Mucosa of stomach (tissue), 1 donor: ENCODE measurements around the gene EPHB1.

Experiments used
- H3K27me3 ChIP-seq: one replicate; pipeline ENCODE4 v1.7.0; 2013; ENCODE audit warnings: mild to moderate bottlenecking, low read length; ENCODE audit not compliant: control insufficient read depth, insufficient read depth
- H3K36me3 ChIP-seq: one replicate; pipeline ENCODE4 v1.7.0; 2013; ENCODE audit warnings: low read length; ENCODE audit not compliant: control insufficient read depth, insufficient read depth
- H3K4me1 ChIP-seq: one replicate; pipeline ENCODE4 v1.7.0; 2013; ENCODE audit warnings: mild to moderate bottlenecking, low read length; ENCODE audit not compliant: control insufficient read depth, insufficient read depth
- H3K4me3 ChIP-seq: one replicate; pipeline ENCODE4 v1.7.0; 2013; ENCODE audit warnings: low read length
- H3K9ac ChIP-seq: one replicate; pipeline ENCODE4 v1.7.0; 2013; ENCODE audit warnings: mild to moderate bottlenecking, low read length, moderate library complexity
- H3K9me3 ChIP-seq: one replicate; pipeline ENCODE4 v1.7.0; 2013; ENCODE audit warnings: mild to moderate bottlenecking, low read length, moderate library complexity; ENCODE audit not compliant: control insufficient read depth
- donor health status: Pancreatic carcinoma.

EPHB1 gene

GRCh38 chr3:134840459-134840858 lies 45.4 kb downstream of the EPHB1 start:
- no peak overlapping the region for H3K4me3 ChIP-seq
- H3K36me3 ChIP-seq, result no peaks in the 10 kb centered on the region
- H3K9ac ChIP-seq, result no peak overlapping the region
- H3K4me1 ChIP-seq, result no peaks in the 10 kb centered on the region
- no peaks in the 10 kb centered on the region for H3K9me3 ChIP-seq
- H3K27me3 ChIP-seq, result no peaks in the 10 kb centered on the region

- no peak overlapping the region for H3K9ac ChIP-seq
Observed at GRCh38 chr3:134846084-134846483, 51.0 kb downstream of the EPHB1 start.

GRCh38 chr3:134846911-134847317 lies 51.9 kb downstream of the EPHB1 start:
- Histone ChIP-seq H3K36me3 (no peaks in the 10 kb centered on the region), H3K9ac (no peak overlapping the region), H3K4me1 (peaks cover 8% of the 10 kb centered on the region), H3K27me3 (no peaks in the 10 kb centered on the region), H3K9me3 (no peaks in the 10 kb centered on the region), H3K4me3 (no peak overlapping the region)

More at GRCh38 chr3:134846084-134846483, 51.0 kb downstream of the EPHB1 start:
- Histone ChIP-seq H3K4me1 (peaks cover 8% of the 10 kb centered on the region), H3K27me3 (no peaks in the 10 kb centered on the region), H3K4me3 (no peak overlapping the region), H3K9me3 (no peaks in the 10 kb centered on the region), H3K36me3 (no peaks in the 10 kb centered on the region)

- Histone ChIP-seq H3K36me3 (no peaks in the 10 kb centered on the region), H3K4me3 (no peak overlapping the region), H3K9me3 (no peaks in the 10 kb centered on the region), H3K9ac (no peak overlapping the region), H3K27me3 (no peaks in the 10 kb centered on the region), H3K4me1 (peaks cover 8% of the 10 kb centered on the region)
Observed at GRCh38 chr3:134847349-134847748, 52.3 kb downstream of the EPHB1 start.

- Histone ChIP-seq H3K9ac (no peak overlapping the region), H3K36me3 (no peaks in the 10 kb centered on the region), H3K4me3 (no peak overlapping the region), H3K27me3 (no peaks in the 10 kb centered on the region), H3K9me3 (no peaks in the 10 kb centered on the region), H3K4me1 (peaks cover 8% of the 10 kb centered on the region)
Observed at GRCh38 chr3:134849561-134849960, 54.5 kb downstream of the EPHB1 start.

GRCh38 chr3:134850761-134851160 lies 55.7 kb downstream of the EPHB1 start:
- H3K9ac ChIP-seq, result no peak overlapping the region
- peaks cover 8% of the 10 kb centered on the region for H3K4me1 ChIP-seq
- no peak overlapping the region for H3K4me3 ChIP-seq
- H3K9me3 ChIP-seq, result no peaks in the 10 kb centered on the region
- no peaks in the 10 kb centered on the region for H3K36me3 ChIP-seq
- no peaks in the 10 kb centered on the region for H3K27me3 ChIP-seq

- H3K27me3 ChIP-seq, result no peaks in the 10 kb centered on the region
- H3K36me3 ChIP-seq, result no peaks in the 10 kb centered on the region
- H3K9ac ChIP-seq, result no peak overlapping the region
- no peak overlapping the region for H3K4me3 ChIP-seq
- H3K4me1 ChIP-seq, result peaks cover 7% of the 10 kb centered on the region
- no peaks in the 10 kb centered on the region for H3K9me3 ChIP-seq
Observed at GRCh38 chr3:134852132-134852531, 57.1 kb downstream of the EPHB1 start.

GRCh38 chr3:134852893-134853351 lies 57.9 kb downstream of the EPHB1 start:
- Histone ChIP-seq H3K4me1 (no peaks in the 10 kb centered on the region), H3K27me3 (no peaks in the 10 kb centered on the region), H3K36me3 (no peaks in the 10 kb centered on the region), H3K4me3 (no peak overlapping the region), H3K9ac (no peak overlapping the region), H3K9me3 (no peaks in the 10 kb centered on the region)

GRCh38 chr3:134854254-134854653 lies 59.2 kb downstream of the EPHB1 start:
- no peaks in the 10 kb centered on the region for H3K36me3 ChIP-seq
- no peaks in the 10 kb centered on the region for H3K9me3 ChIP-seq
- no peak overlapping the region for H3K4me3 ChIP-seq
- peaks cover 7% of the 10 kb centered on the region for H3K27me3 ChIP-seq
- H3K4me1 ChIP-seq, result no peaks in the 10 kb centered on the region
- no peak overlapping the region for H3K9ac ChIP-seq

GRCh38 chr3:134857356-134857755 lies 62.3 kb downstream of the EPHB1 start:
- Histone ChIP-seq H3K4me1 (no peaks in the 10 kb centered on the region), H3K36me3 (no peaks in the 10 kb centered on the region), H3K27me3 (peaks cover 9% of the 10 kb centered on the region), H3K4me3 (no peak overlapping the region), H3K9ac (no peak overlapping the region), H3K9me3 (no peaks in the 10 kb centered on the region)

- H3K4me1 ChIP-seq, result no peaks in the 10 kb centered on the region
- peaks cover 9% of the 10 kb centered on the region for H3K27me3 ChIP-seq
- H3K4me3 ChIP-seq, result no peak overlapping the region
- no peaks in the 10 kb centered on the region for H3K36me3 ChIP-seq
- no peaks in the 10 kb centered on the region for H3K9me3 ChIP-seq
- no peak overlapping the region for H3K9ac ChIP-seq
Observed at GRCh38 chr3:134857776-134858362, 62.8 kb downstream of the EPHB1 start.

- Histone ChIP-seq H3K9ac (no peak overlapping the region), H3K27me3 (peaks cover 9% of the 10 kb centered on the region), H3K4me1 (no peaks in the 10 kb centered on the region), H3K4me3 (no peak overlapping the region), H3K36me3 (no peaks in the 10 kb centered on the region), H3K9me3 (no peaks in the 10 kb centered on the region)
Observed at GRCh38 chr3:134858441-134859035, 63.5 kb downstream of the EPHB1 start.
